ENCODE data around the gene RECK.

Gene RECK

GRCh38 chr9:36140086-36141084, 103.7 kb downstream of the RECK start:
- H3K4me1 ChIP-seq, result no peaks in the 10 kb centered on the region

GRCh38 chr9:36141288-36141687, 104.6 kb downstream of the RECK start:
- Histone ChIP-seq H3K27ac (no peak overlapping the region), H3K9ac (no peak overlapping the region), H3K36me3 (ENCODE audit: control insufficient read depth, insufficient read depth, low read length) (no peaks in the 10 kb centered on the region), H3K4me3 (ENCODE audit: low read depth, low read length) (no peak overlapping the region), H3K27me3 (ENCODE audit: control insufficient read depth, insufficient read depth, low read length) (no peaks in the 10 kb centered on the region), H3K4me1 (no peaks in the 10 kb centered on the region), H3K9me3 (ENCODE audit: control insufficient read depth, low read length) (no peaks in the 10 kb centered on the region), H2AFZ (no peak overlapping the region), H3K79me2 (no peaks in the 10 kb centered on the region), H3K4me2 (ENCODE audit: low read length) (no peak overlapping the region)
- TF ChIP-seq CTCF (IDR thresholded peaks at IDR 0.05), result no peak

More at GRCh38 chr9:36140086-36141084, 103.7 kb downstream of the RECK start:
- Histone ChIP-seq H3K79me2 (no peaks in the 10 kb centered on the region), H3K27ac (no peak overlapping the region), H3K4me2 (ENCODE audit: low read length) (no peak overlapping the region), H3K36me3 (ENCODE audit: control insufficient read depth, insufficient read depth, low read length) (no peaks in the 10 kb centered on the region), H3K4me3 (ENCODE audit: low read depth, low read length) (no peak overlapping the region), H3K27me3 (ENCODE audit: control insufficient read depth, insufficient read depth, low read length) (no peaks in the 10 kb centered on the region), H3K9me3 (ENCODE audit: control insufficient read depth, low read length) (no peaks in the 10 kb centered on the region), H2AFZ (no peak overlapping the region), H3K9ac (no peak overlapping the region)
- TF ChIP-seq CTCF (IDR thresholded peaks at IDR 0.05), result no peak

- TF ChIP-seq CTCF (IDR thresholded peaks at IDR 0.05), result no peak
- Histone ChIP-seq H2AFZ (no peak overlapping the region), H3K36me3 (ENCODE audit: control insufficient read depth, insufficient read depth, low read length) (no peaks in the 10 kb centered on the region), H3K4me1 (no peaks in the 10 kb centered on the region), H3K27ac (no peak overlapping the region), H3K4me3 (ENCODE audit: low read depth, low read length) (no peak overlapping the region), H3K4me2 (ENCODE audit: low read length) (no peak overlapping the region), H3K79me2 (no peaks in the 10 kb centered on the region), H3K9ac (no peak overlapping the region), H3K9me3 (ENCODE audit: control insufficient read depth, low read length) (no peaks in the 10 kb centered on the region), H3K27me3 (ENCODE audit: control insufficient read depth, insufficient read depth, low read length) (no peaks in the 10 kb centered on the region)
Observed at GRCh38 chr9:36141761-36142160, 105.0 kb downstream of the RECK start.

GRCh38 chr9:36142510-36143244, 106.0 kb downstream of the RECK start:
- H3K9ac ChIP-seq, result no peak overlapping the region
- H3K36me3 ChIP-seq (ENCODE audit: control insufficient read depth, insufficient read depth, low read length), result no peaks in the 10 kb centered on the region
- H2AFZ ChIP-seq, result no peak overlapping the region
- H3K79me2 ChIP-seq, result no peaks in the 10 kb centered on the region
- H3K4me3 ChIP-seq (ENCODE audit: low read depth, low read length), result no peak overlapping the region
- peak overlapping the region; percentile 30 for H3K4me2 ChIP-seq (ENCODE audit: low read length)
- no peaks in the 10 kb centered on the region for H3K9me3 ChIP-seq (ENCODE audit: control insufficient read depth, low read length)
- peak overlapping the region; percentile 32 for H3K27ac ChIP-seq
- H3K27me3 ChIP-seq (ENCODE audit: control insufficient read depth, insufficient read depth, low read length), result no peaks in the 10 kb centered on the region
- no peak for TF ChIP-seq CTCF (IDR thresholded peaks at IDR 0.05)
- no peaks in the 10 kb centered on the region for H3K4me1 ChIP-seq
